ENCODE results near the gene FBN1. TPM values are rescaled to one million over a fixed set of nuclear protein-coding genes. Genes with fewer than 3 reads are reported as not detected.

FBN1 gene
- total RNA-seq, 1 donor = 984 TPM

DNA sequence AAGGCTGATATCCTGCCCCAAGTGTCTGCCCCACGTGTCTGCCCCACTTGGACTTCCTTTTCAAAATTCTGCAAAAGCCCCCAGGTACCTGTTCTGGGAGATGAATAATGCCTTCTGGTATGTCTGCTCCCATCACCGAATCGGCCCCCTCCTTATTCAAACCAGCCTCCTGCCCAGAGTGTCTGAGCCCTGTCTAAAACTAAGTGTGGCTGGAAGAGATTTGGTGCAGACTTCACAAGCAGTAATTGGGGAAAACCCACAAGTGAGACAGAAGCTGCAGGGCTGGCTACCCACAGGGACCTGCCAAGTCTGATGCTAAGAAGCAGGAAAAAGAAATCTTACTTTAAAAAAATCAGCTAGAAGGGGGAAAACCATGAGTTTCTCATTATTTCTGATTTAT is 229.2 kb downstream of the FBN1 start:
- peak; percentile 55 for DNase-seq (ENCODE audit: low read depth)
- TF ChIP-seq, protein P1, sequence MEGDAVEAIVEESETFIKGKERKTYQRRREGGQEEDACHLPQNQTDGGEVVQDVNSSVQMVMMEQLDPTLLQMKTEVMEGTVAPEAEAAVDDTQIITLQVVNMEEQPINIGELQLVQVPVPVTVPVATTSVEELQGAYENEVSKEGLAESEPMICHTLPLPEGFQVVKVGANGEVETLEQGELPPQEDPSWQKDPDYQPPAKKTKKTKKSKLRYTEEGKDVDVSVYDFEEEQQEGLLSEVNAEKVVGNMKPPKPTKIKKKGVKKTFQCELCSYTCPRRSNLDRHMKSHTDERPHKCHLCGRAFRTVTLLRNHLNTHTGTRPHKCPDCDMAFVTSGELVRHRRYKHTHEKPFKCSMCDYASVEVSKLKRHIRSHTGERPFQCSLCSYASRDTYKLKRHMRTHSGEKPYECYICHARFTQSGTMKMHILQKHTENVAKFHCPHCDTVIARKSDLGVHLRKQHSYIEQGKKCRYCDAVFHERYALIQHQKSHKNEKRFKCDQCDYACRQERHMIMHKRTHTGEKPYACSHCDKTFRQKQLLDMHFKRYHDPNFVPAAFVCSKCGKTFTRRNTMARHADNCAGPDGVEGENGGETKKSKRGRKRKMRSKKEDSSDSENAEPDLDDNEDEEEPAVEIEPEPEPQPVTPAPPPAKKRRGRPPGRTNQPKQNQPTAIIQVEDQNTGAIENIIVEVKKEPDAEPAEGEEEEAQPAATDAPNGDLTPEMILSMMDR (IDR thresholded peaks at IDR 0.05; ENCODE audit: insufficient read depth, low read length) = no peak
- H3K4me3 ChIP-seq (ENCODE audit: low read depth, low read length) = no peak overlapping the region

DNA sequence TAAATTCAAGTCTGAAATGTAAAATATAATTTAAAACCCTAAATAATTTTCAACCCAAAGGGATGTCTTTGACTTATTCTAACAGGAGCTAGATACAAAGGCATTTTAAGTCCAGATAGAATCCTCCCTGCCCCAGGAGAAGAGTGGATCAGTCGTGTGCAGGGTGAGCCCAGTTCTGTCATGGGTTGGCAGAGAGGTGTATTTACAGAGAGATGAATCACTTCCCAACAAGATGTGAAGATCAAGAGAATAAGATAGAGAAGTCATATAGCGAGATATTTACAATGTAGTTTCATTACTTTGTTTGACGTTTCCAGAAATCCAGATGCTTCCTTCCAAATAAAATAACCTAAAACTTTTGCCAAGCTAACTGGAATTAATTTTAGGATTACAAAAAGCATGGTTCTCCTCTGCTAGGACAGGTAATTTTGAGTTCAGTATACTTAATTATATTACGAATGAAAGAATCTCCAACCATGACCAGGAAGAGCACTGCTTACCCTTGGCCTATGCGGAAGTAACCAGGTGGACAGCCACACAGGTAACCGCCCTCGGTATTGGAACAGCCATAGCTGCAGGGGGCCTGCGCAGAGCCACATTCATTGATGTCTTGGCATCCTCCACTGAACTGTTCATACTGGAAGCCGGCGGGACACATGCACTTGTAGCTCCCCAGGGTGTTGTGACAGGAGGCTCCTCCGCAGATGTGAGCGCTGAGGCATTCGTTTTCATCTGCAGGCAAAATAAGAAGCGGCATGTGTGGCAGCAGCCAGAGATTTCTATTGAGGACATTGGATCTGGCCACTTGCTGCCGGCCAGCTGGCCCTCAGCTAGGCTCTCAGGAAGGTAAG is 230.2 kb downstream of the FBN1 start:
- no peak overlapping the region for H3K4me3 ChIP-seq (ENCODE audit: low read depth, low read length)
- peak; percentile 81 for DNase-seq (ENCODE audit: low read depth)
- TF ChIP-seq, protein P1 (IDR thresholded peaks at IDR 0.05; ENCODE audit: insufficient read depth, low read length) = no peak

DNA sequence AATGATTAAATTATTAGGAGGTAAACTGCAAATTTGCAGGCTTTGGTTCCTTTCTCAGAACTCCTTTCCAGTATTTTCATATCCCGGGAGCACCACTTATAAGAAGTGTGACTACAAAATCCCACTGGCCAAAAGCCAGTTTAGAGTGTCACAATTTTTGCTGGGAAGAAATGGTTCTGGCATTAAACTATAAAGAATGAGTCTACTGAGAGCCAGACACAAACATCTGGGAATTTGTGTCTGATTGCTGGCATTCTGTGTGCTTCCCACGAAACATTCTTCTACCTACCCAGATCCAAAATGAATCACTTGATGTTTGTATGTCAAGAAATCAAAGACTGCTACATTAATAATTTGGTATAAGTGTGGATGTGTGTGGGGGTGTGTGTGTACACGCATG is 231.5 kb downstream of the FBN1 start:
- TF ChIP-seq, protein P1 (IDR thresholded peaks at IDR 0.05; ENCODE audit: insufficient read depth, low read length) = no peak
- DNase-seq (ENCODE audit: low read depth) = peak; percentile 95
- H3K4me3 ChIP-seq (ENCODE audit: low read depth, low read length) = no peak overlapping the region

GRCh38 chr15:48413304-48413703 is 232.2 kb downstream of the FBN1 start:
- TF ChIP-seq, protein P1 (IDR thresholded peaks at IDR 0.05; ENCODE audit: insufficient read depth, low read length) = no peak
- peak; percentile 94 for DNase-seq (ENCODE audit: low read depth)
- no peak overlapping the region for H3K4me3 ChIP-seq (ENCODE audit: low read depth, low read length)

- H3K4me3 ChIP-seq (ENCODE audit: low read depth, low read length) = no peak overlapping the region
- peak; percentile 95 for DNase-seq (ENCODE audit: low read depth)
- TF ChIP-seq, protein P1 (IDR thresholded peaks at IDR 0.05; ENCODE audit: insufficient read depth, low read length) = no peak
Measured at GRCh38 chr15:48411971-48412591, 233.4 kb downstream of the FBN1 start.

DNA sequence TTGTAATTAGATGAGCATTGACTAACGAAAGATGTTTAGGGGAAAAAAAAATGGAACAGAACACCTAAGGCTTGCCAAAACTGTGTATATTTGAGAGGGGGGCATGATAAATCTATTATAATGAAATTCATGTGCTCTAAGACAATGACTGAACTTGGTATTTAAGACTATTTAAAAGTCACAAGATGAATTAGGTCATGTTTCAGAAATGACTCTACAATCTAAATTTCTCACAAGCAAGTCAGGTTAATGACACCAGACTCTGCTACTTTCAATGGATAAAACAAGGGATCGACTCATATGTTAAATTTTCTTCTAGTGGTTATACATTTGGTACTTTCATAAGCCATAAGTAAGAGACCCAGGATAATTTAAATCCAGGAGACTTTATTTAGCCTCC is 235.9 kb downstream of the FBN1 start:
- no peak overlapping the region for H3K4me3 ChIP-seq (ENCODE audit: low read depth, low read length)
- TF ChIP-seq, protein P1 (IDR thresholded peaks at IDR 0.05; ENCODE audit: insufficient read depth, low read length) = no peak
- no peak for DNase-seq (ENCODE audit: low read depth)

All from fibroblast of the aortic adventitia (primary cell).